Activated CD8-positive, alpha-beta memory T cell treated with anti-CD3 and anti-CD28 coated beads, Interleukin-2, amount 10 ng/mL, durations not matched to agents 7 days and 5 days (primary cell): Measurements from ENCODE around the gene LRRC4B. TPM values are rescaled to one million over a fixed set of nuclear protein-coding genes. Genes with fewer than 3 reads are reported as not detected.
A peak's percentile ranks its signal among the peaks of the same experiment; 100 is the strongest.

ENCODE experiments used
- ATAC-seq: fragments of 150-1000 bp; cut with Tn5 transposase; one replicate; pipeline ENCODE4 v1.10.0; 2021; ENCODE audit warnings: moderate library complexity
- CTCF ChIA-PET: fragments of 350-600 bp; sonication (Branson Sonifier 250); formaldehyde crosslinking; loops from one replicate; lab custom pipeline; 2021; ENCODE audit warnings: antibody characterized with exemption; lab: Charles Lee
- DNase-seq: peaks from one replicate; pipeline ENCODE4 v3.0.0-alpha.2; 2020
- H3K27ac Mint-ChIP-seq: one replicate; pipeline ENCODE4 v1.8.0; 2021; ENCODE audit warnings: mild to moderate bottlenecking, mixed read lengths
- H3K27me3 Mint-ChIP-seq: one replicate; pipeline ENCODE4 v1.8.0; 2021; ENCODE audit warnings: mixed read lengths
- H3K36me3 Mint-ChIP-seq: one replicate; pipeline ENCODE4 v1.8.0; 2021; ENCODE audit warnings: mild to moderate bottlenecking, mixed read lengths
- H3K4me1 Mint-ChIP-seq: one replicate; pipeline ENCODE4 v1.8.0; 2021; ENCODE audit warnings: mixed read lengths
- H3K4me3 Mint-ChIP-seq: one replicate; pipeline ENCODE4 v1.8.0; 2021; ENCODE audit warnings: mild to moderate bottlenecking, moderate library complexity, mixed read lengths
- H3K9me3 Mint-ChIP-seq: one replicate; pipeline ENCODE4 v1.8.0; 2022; ENCODE audit warnings: low read depth, mixed read lengths
- total RNA-seq, 2 experiments: library from RNA; stranded (reverse); gene quantifications; one replicate each; pipeline ENCODE4 v1.2.3, GENCODE V29; 2021

LRRC4B gene
- total RNA-seq, 2 experiments from 2014 or later, result not detected

DNA sequence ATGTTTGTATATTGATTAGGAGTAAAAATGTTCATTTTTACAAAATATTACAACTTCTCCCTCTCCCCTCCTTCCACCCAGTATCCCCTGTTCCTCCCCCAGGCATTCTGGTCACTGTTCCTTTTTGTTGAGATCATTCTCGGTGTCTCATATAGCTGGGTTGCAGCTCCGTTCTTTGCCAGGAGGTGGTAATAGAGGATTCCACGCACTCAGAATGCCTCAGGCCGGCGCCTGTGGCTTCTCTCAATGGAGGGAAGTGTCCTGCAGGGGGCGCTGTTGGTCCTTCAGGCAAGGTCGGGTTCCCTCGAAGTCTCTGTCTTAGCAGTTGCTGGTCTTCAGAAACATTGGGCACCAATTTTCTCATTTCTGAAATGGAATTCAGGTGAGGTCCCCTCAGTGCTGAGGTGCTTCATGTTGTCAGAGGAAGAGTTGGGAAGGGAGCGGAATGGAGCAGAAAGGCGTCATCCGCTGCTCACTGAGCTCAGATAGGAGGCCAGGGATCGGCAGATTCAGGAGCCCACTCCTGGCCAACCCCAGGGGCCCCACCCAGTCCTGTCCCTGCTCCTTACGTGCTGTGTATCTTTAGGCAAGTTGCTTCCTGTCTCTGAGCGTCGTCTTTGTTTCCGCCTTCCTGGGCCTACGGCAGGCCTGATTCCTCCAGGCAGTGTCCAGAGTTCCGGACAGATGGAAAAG is 81.3 kb downstream of the LRRC4B start:
- ATAC-seq (no peak), DNase-seq (peak; percentile 65)
- Mint-ChIP-seq H3K4me3 (no peak overlapping the region), H3K9me3 (no peaks in the 10 kb centered on the region), H3K27ac (no peak overlapping the region), H3K36me3 (peaks cover 11% of the 10 kb centered on the region), H3K4me1 (peaks cover 10% of the 10 kb centered on the region), H3K27me3 (peaks cover 7% of the 10 kb centered on the region)
- CTCF ChIA-PET, result interaction anchor here (1.0 kb wide), 2 partner anchors 69 to 123 kb away, joined by 3 read pairs; no protein-coding TSS in a partner anchor

DNA sequence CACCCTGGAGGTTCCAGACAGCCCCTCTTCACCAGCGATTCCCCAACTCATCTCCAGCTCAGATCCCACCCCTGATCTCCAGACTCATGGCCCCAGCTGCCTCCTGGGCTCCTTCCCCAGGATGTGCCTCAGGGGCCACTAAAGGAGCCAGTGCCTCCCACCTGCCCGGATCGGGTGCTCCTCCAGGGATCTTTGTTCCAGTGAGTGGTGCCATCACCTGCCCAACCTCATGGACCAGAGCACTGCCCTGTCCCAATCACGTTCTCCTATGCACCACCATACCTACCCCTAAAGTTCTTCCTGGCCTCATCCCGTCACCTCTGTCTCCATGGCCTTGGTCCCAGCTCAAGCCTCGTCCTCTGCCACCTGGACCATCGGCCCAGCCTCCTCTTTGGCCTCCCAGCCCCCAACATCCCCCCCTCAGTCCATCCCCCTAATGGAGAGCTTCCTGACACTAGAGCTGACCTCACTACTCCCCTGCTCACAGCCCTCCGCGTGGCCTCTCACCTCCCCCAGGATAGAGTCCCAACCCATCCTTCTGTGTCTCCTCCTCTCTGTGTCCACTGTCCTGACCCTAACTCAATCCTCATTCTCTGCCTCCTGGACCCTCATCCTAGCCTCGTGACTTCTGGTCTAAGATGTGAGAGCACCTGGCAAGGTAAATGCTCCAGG is 82.8 kb downstream of the LRRC4B start:
- ATAC-seq (no peak), DNase-seq (no peak)
- H3K27ac Mint-ChIP-seq, result no peak overlapping the region
- H3K9me3 Mint-ChIP-seq, result no peaks in the 10 kb centered on the region
- H3K4me1 Mint-ChIP-seq, result peaks cover 2% of the 10 kb centered on the region
- H3K4me3 Mint-ChIP-seq, result no peak overlapping the region
- CTCF ChIA-PET, result interaction anchor here (0.7 to 1.4 kb wide), 3 partner anchors 12 to 123 kb away, joined by 3 to 4 read pairs (median 3); no protein-coding TSS in a partner anchor
- peaks cover 12% of the 10 kb centered on the region for H3K36me3 Mint-ChIP-seq
- peaks cover 2% of the 10 kb centered on the region for H3K27me3 Mint-ChIP-seq

DNA sequence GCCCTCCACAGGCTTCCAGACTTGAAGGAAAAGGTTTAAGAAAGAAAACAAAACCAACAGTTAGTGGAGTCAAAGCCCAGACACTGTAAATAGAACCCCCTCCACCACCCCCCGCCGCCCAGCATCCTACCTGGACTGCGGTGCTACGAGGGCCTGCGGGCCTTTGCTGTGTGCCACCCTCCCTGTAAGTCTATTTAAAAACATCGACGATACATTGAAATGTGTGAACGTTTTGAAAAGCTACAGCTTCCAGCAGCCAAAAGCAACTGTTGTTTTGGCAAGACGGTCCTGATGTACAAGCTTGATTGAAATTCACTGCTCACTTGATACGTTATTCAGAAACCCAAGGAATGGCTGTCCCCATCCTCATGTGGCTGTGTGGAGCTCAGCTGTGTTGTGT is 85.3 kb downstream of the LRRC4B start:
- no peak for DNase-seq
- H3K9me3 Mint-ChIP-seq, result no peaks in the 10 kb centered on the region
- H3K27ac Mint-ChIP-seq, result no peak overlapping the region
- H3K36me3 Mint-ChIP-seq, result peaks cover 23% of the 10 kb centered on the region
- ATAC-seq, result no peak
- H3K27me3 Mint-ChIP-seq, result peaks cover 2% of the 10 kb centered on the region
- no peak overlapping the region for H3K4me3 Mint-ChIP-seq
- peaks cover 4% of the 10 kb centered on the region for H3K4me1 Mint-ChIP-seq
- CTCF ChIA-PET, result no interaction called here

DNA sequence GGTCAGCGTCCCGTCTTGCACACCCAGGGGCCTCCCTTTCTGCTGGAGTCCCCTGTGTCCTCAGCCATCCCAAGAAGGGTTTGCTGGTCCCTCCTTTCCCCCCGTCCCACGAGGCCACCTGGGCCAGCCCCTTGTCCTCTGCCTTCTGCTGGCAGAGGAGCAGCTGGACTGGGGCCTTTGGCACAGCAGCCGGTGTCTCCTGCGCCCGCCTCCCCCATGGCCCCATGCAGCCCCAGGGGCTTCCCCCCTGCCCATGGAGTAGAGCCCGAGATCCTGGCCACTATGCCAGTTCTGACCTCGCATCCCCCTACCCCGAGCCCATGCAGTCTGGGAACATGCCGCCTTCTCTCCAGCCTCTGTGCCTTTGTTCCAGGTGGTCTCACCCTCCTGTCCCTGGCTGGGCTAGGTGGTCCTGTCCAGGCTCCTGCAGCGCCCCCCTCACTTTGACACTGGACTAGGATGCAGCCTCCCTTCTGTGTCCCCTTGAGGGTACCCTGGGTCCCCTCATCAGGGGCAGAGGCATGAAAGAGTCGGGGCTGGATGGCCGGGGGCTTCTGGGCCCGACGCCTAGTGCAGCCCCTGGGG is 85.9 kb downstream of the LRRC4B start:
- no peak for ATAC-seq
- H3K4me1 Mint-ChIP-seq, result peaks cover 8% of the 10 kb centered on the region
- no peaks in the 10 kb centered on the region for H3K9me3 Mint-ChIP-seq
- no peak overlapping the region for H3K27ac Mint-ChIP-seq
- DNase-seq, result no peak
- H3K4me3 Mint-ChIP-seq, result no peak overlapping the region
- CTCF ChIA-PET, result no interaction called here
- H3K36me3 Mint-ChIP-seq, result peaks cover 28% of the 10 kb centered on the region
- H3K27me3 Mint-ChIP-seq, result no peaks in the 10 kb centered on the region

DNA sequence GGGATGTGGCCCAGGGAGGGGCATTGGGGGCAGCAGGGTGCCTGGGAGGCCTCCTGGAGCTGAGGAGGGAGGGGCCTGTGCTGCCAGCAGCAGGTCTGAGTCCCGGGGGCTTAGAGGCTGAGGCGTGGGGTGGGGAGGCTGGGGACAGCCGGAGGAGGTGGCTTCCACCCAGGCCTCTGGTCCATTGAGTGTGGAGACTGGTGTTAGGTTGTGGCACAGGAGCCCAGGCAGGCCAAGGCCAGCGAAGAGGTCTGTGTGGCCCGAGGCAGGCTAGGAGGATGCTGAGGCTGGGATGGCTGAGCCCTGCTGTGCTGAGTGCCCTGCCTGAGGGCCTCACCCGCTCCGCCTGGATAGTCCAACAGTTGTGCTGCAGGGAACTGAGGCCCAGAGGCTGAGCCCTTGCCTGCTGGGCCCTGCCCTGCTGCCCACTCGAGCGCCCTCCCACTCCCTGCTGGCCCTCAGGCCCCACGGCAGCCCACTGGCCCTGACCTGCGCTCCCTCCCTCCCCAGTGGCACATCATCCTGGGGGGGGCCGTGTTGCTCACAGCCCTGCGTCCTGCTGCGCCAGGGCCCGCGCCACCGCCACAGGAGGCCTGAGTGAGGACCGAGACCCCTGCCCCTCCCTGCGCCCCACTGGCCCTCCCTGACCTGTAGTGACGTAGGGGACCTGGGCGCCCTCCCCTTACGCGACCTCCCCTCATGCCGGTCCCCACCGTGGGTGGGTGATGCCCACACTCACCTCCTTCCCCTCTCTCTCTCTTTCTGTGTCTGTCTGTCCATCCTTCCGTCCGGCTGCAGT is 86.7 kb downstream of the LRRC4B start:
- peaks cover 28% of the 10 kb centered on the region for H3K36me3 Mint-ChIP-seq
- ATAC-seq (no peak), DNase-seq (no peak)
- CTCF ChIA-PET, result no interaction called here
- no peaks in the 10 kb centered on the region for H3K27me3 Mint-ChIP-seq
- H3K9me3 Mint-ChIP-seq, result no peaks in the 10 kb centered on the region
- H3K27ac Mint-ChIP-seq, result no peak overlapping the region
- no peak overlapping the region for H3K4me3 Mint-ChIP-seq
- H3K4me1 Mint-ChIP-seq, result peaks cover 14% of the 10 kb centered on the region

DNA sequence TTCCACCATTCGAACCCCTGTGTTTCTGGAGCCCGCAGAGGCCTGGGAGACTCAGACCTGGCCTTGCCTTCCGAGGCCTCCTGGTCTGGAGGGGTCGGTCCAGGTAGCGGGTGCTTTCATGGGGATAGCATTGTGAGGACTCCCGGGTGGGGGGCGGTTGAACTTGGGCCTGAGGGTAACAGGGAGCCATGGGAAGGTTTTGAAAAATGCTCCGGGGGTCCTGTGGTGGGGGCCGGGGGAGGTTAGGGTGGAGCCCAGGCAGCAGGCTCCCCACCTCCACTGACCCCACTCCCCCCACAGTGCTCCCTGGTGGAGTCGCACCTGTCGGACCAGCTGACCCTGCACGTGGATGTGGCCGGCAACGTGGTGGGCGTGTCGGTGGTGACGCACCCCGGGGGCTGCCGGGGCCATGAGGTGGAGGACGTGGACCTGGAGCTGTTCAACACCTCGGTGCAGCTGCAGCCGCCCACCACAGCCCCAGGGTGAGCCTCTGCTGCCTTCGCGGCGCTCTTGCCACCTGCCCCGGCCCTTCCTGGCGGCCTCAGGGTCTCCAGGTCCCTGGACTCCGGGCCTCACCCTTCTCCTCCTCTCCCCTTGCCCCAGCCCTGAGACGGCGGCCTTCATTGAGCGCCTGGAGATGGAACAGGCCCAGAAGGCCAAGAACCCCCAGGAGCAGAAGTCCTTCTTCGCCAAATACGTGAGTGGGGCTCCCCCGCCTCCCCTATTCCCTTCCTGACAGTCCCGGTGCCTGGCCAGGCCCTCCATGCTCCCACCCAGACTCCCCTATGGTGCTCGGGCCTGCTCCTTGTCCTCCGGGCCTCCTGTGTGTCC is 87.7 kb downstream of the LRRC4B start:
- Mint-ChIP-seq H3K27ac (no peak overlapping the region), H3K4me3 (no peak overlapping the region), H3K36me3 (peaks cover 25% of the 10 kb centered on the region), H3K27me3 (no peaks in the 10 kb centered on the region), H3K9me3 (no peaks in the 10 kb centered on the region), H3K4me1 (peaks cover 14% of the 10 kb centered on the region)
- CTCF ChIA-PET, result no interaction called here
- DNase-seq (no peak), ATAC-seq (no peak)

DNA sequence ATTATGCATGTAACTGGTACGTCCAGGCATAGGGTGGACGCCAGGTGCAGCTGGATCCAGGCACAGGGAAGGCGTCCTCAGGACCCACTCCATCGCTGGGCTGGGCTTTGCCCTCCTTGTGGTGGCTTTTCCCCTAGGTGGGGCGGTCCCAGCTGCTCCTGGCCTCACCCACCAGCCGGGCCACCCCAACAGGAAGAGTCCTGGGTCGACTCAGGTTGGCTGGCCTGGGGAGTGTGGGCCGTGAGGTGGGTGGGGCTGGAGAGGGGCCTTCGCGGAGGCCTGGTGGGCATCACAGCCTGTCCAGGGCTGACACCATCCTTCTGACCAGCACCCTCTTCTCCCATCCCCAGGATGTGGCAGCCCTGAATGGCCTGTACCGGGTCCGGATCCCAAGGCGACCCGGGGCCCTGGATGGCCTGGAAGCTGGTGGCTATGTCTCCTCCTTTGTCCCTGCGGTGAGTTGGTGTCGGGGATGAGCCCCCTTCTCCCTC is 88.4 kb downstream of the LRRC4B start:
- no peaks in the 10 kb centered on the region for H3K27me3 Mint-ChIP-seq
- no peak for ATAC-seq
- no peak for DNase-seq
- H3K27ac Mint-ChIP-seq, result no peak overlapping the region
- peaks cover 21% of the 10 kb centered on the region for H3K36me3 Mint-ChIP-seq
- CTCF ChIA-PET, result interaction anchor here (1.3 to 1.9 kb wide), 2 partner anchors 19 to 32 kb away, joined by 4 to 5 read pairs; partner anchors contain the start of gene JOSD2
- no peak overlapping the region for H3K4me3 Mint-ChIP-seq
- H3K4me1 Mint-ChIP-seq, result peaks cover 14% of the 10 kb centered on the region
- no peaks in the 10 kb centered on the region for H3K9me3 Mint-ChIP-seq

DNA sequence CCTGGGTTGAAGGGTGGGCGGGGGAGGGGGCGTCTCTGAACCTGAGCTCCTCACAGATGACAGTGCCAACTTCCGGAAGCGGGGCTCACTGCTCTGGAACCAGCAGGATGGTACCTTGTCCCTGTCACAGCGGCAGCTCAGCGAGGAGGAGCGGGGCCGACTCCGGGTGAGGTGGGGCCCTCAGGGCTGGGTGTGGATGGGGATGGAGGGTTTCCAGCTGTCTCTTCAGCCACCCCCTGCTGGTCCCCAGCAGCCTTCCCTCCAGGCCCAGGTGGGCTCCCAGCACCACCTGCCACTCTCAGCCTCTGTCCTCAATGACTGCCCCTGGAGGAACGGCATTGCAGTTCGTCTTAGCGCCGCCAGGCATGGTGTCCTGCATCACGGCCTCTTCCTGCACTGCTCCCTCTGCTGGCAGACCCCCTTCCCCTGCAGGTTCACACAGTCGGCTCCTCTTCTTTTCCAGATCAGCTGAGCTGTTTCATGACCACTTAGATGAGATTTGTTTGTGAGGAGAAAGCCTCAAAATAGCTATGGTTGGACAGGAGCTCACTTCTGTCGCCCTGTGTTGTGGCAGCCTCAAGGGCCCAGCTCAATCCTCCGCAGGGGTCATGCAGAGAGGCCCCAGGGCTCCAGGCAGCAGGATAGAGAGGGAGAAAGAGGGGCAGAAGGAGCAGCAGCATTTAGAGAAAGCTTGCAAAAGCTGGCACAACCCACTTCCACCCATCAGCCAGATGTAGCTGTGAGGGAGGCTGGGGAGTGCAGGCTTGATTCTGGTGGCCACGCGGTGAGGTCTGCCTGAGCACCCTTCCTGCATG is 89.1 kb downstream of the LRRC4B start:
- peaks cover 14% of the 10 kb centered on the region for H3K4me1 Mint-ChIP-seq
- ATAC-seq (no peak), DNase-seq (no peak)
- H3K4me3 Mint-ChIP-seq, result no peak overlapping the region
- CTCF ChIA-PET, result interaction anchor here (1.1 to 1.9 kb wide), 3 partner anchors 18 to 122 kb away, joined by 4 to 5 read pairs (median 5); partner anchors contain the start of gene JOSD2
- H3K27ac Mint-ChIP-seq, result no peak overlapping the region
- H3K27me3 Mint-ChIP-seq, result no peaks in the 10 kb centered on the region
- no peaks in the 10 kb centered on the region for H3K9me3 Mint-ChIP-seq
- peaks cover 21% of the 10 kb centered on the region for H3K36me3 Mint-ChIP-seq

DNA sequence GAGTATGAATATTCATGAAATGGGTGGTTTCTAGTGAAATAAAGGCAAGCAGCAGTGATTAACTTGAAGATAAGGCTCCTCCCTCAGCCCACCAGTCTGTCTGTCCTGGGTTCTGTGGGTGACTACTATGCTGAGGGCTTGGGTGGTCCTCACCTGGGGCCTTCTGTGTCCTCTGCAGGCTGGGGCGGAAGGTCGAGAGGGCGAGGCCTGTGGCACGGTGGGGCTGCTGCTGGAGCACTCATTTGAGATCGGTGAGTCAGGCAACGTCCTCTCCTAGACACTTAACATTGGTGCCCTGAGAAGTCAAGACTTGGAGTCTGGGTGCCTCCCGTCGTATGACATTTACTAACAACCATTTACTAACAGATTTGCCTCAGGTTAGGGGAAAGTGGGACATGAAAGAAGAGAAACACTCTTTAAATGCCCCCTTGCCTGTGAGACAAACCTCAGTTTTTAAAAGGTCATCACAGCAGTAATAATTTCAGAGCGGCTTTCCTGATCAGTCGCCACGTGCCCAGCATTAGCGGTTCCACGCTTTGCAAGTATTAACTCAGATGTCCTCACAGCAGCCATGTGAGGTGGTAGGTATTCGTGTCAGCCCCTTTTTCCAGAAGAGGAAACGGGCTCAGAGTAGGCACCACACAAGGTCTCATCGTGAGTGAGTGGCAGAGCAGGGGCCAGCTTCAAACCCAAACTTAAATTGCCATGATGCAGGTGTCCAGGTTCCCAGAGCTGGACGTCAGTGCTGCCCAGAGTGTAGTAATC is 90.3 kb downstream of the LRRC4B start:
- H3K4me1 Mint-ChIP-seq, result peaks cover 14% of the 10 kb centered on the region

DNA sequence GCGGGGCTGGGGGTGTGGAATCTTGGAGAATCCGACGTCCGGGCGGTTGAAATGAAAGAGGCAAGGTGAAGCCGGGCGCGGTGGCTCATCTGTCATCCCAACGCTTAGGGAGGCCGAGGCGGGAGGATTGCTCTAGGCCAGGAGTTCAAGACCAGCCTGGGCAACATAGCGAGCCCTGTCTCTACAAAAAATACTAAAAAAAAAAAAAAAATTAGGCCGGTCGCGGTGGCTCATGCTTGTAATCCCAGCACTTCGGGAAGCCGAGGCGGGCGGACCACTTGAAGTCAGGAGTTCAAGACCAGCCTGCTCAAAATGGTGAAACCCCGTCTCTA is 91.4 kb downstream of the LRRC4B start:
- peak overlapping the region; percentile 89 for H3K27ac Mint-ChIP-seq
- H3K4me3 Mint-ChIP-seq, result peak overlapping the region; percentile 98
- DNase-seq, result no peak
- H3K4me1 Mint-ChIP-seq, result peaks cover 14% of the 10 kb centered on the region
- ATAC-seq, result no peak
- peaks cover 18% of the 10 kb centered on the region for H3K36me3 Mint-ChIP-seq
- H3K9me3 Mint-ChIP-seq, result no peaks in the 10 kb centered on the region
- H3K27me3 Mint-ChIP-seq, result no peaks in the 10 kb centered on the region
- CTCF ChIA-PET, result interaction anchor here (1.4 kb wide), 1 partner anchor 120 kb away, joined by 3 read pairs; no protein-coding TSS in a partner anchor

More for the DNA sequence above, 90.3 kb downstream of the LRRC4B start:
- H3K9me3 Mint-ChIP-seq, result no peaks in the 10 kb centered on the region
- ATAC-seq, result no peak
- CTCF ChIA-PET, result interaction anchor here (1.1 to 1.9 kb wide), 2 partner anchors 17 to 121 kb away, joined by 5 read pairs; no protein-coding TSS in a partner anchor
- H3K27me3 Mint-ChIP-seq, result no peaks in the 10 kb centered on the region
- peaks cover 19% of the 10 kb centered on the region for H3K36me3 Mint-ChIP-seq
- H3K27ac Mint-ChIP-seq, result peak overlapping the region; percentile 39
- DNase-seq, result no peak
- H3K4me3 Mint-ChIP-seq, result peak overlapping the region; percentile 98

DNA sequence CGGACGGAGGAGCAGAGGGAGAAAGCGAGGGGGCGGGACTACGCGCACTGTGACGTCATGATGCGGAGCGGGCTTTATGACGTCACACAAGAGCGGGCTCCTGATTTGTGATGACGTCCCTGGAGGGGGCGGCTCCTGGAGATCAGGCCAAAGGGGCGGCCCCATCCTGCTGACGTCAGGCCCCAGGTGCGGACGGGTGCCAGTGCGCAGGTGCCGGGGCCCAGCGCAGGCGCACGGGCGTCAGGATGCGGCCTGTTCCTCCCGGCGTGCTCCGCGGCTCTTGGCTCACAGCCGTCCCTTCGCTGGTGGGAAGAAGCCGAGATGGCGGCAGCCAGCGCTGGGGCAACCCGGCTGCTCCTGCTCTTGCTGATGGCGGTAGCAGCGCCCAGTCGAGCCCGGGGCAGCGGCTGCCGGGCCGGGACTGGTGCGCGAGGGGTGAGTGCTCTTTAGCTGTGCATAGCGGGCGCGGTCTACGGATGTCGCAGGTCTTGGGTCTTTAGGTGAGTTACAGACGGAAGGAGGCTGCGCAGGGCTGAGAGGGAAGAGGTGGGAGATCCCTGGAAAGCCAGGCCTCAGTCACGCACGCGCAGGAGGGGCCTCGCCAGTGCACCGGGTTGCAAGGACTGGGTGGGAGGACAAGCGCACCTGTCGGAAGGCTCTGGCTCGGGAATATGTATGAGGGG is 91.9 kb downstream of the LRRC4B start, which contains the start of the genes EMC10 and GARIN5A:
TSS of gene EMC10 (plus strand) at position 284 of the 683 bp plus-strand sequence. CDS start at position 322, 38 bp downstream.
TSS of gene GARIN5A (minus strand) at position 625 of the 683 bp plus-strand sequence. CDS start at position 165, 460 bp downstream.
- no peaks in the 10 kb centered on the region for H3K27me3 Mint-ChIP-seq
- H3K4me3 Mint-ChIP-seq, result peak within 1 kb of the TSS; percentile 98
- CTCF ChIA-PET, result interaction anchor here (1.4 kb wide), 1 partner anchor 119 kb away, joined by 3 read pairs; no protein-coding TSS in a partner anchor
- H3K4me1 Mint-ChIP-seq, result peaks cover 14% of the 10 kb centered on the region
- peaks cover 17% of the 10 kb centered on the region for H3K36me3 Mint-ChIP-seq
- H3K9me3 Mint-ChIP-seq, result no peaks in the 10 kb centered on the region
- ATAC-seq (peak; percentile 98), DNase-seq (peak; percentile 96)
- H3K27ac Mint-ChIP-seq, result peak within 1 kb of the TSS; percentile 89
